H1 (cell line): Measurements from ENCODE around the gene ANO2. TPM values are rescaled to one million over a fixed set of nuclear protein-coding genes. Genes with fewer than 3 reads are reported as not detected.

Experiments
- CTCF ChIA-PET: fragments of 300-600 bp; sonication (Branson Sonifier 250); formaldehyde crosslinking; loops from one replicate; lab custom pipeline; 2021; ENCODE audit not compliant: partially characterized antibody; lab: Charles Lee
- POLR2A ChIA-PET: fragments of 300-600 bp; sonication (Branson Sonifier 250); formaldehyde crosslinking; loops from one replicate; lab custom pipeline; 2021; ENCODE audit warnings: inconsistent platforms; ENCODE audit not compliant: partially characterized antibody; lab: Charles Lee
- DNase-seq, 2 experiments: peaks; one replicate each; pipeline versions ENCODE4 v3.0.0 to v3.0.0-alpha.2; 2010 to 2022; ENCODE audit warnings: low spot score in 2 of 2, low read depth in 1 of 2, mixed read lengths in 1 of 2
- FAIRE-seq: peaks from 2 replicates; lab custom pipeline; 2011; peaks lifted over from hg19 to GRCh38; lab: Jason Lieb, UNC
- H2AFZ ChIP-seq: 2 replicates; pipeline ENCODE4 v1.8.1; 2012; ENCODE audit warnings: low read length, inconsistent platforms
- H2AK5ac ChIP-seq: 2 replicates; pipeline ENCODE4 v1.6.1; 2013; ENCODE audit warnings: low read depth, low read length
- H2BK120ac ChIP-seq: replicated peaks from 2 replicates; pipeline ENCODE3; 2013; ENCODE audit warnings: low read depth, low read length, inconsistent platforms
- H2BK12ac ChIP-seq: 2 replicates; pipeline ENCODE4 v1.6.1; 2013; ENCODE audit warnings: low read depth, low read length
- H2BK15ac ChIP-seq: 2 replicates; pipeline ENCODE4 v1.6.1; 2013; ENCODE audit warnings: low read length
- H2BK20ac ChIP-seq: 2 replicates; pipeline ENCODE4 v1.6.1; 2013; ENCODE audit warnings: low read length
- H2BK5ac ChIP-seq: 2 replicates; pipeline ENCODE4 v1.6.1; 2013; ENCODE audit warnings: low read depth, low read length
- H3K14ac ChIP-seq: 2 replicates; pipeline ENCODE4 v1.6.1; 2013; ENCODE audit warnings: inconsistent platforms; ENCODE audit not compliant: insufficient read length
- H3K18ac ChIP-seq: 2 replicates; pipeline ENCODE4 v1.6.1; 2013; ENCODE audit warnings: low read length; ENCODE audit errors: extremely low read depth
- H3K23ac ChIP-seq: 2 replicates; pipeline ENCODE4 v1.6.1; 2013; ENCODE audit warnings: inconsistent platforms; ENCODE audit not compliant: insufficient read length
- H3K23me2 ChIP-seq: 2 replicates; pipeline ENCODE4 v1.6.1; 2013; ENCODE audit warnings: low read depth, low read length
- H3K27ac ChIP-seq: 2 replicates; pipeline ENCODE4 v1.6.1; 2011; ENCODE audit warnings: low read depth, low read length, inconsistent platforms
- H3K27me3 ChIP-seq, 4 experiments: replicated peaks in 1 of 4; 1 replicate in 1 of 4; 2 replicates in 3 of 4; pipeline versions ENCODE4 v1.6.1 to v1.8.1; 2011 to 2013; ENCODE audit warnings: low read length in 3 of 4, mild to moderate bottlenecking in 3 of 4, inconsistent platforms in 2 of 4, mixed read lengths in 2 of 4, moderate library complexity in 1 of 4; ENCODE audit not compliant: control insufficient read depth in 3 of 4, insufficient read depth in 3 of 4; ENCODE audit errors: extremely low read depth in 1 of 4
- H3K36me3 ChIP-seq, 4 experiments: 2 replicates each; pipeline versions ENCODE4 v1.6.1 to v1.8.1; 2011 to 2013; ENCODE audit warnings: mild to moderate bottlenecking in 4 of 4, low read length in 3 of 4, moderate library complexity in 2 of 4, control low read depth in 1 of 4, inconsistent platforms in 1 of 4; ENCODE audit not compliant: insufficient read depth in 4 of 4, control insufficient read depth in 2 of 4
- H3K4ac ChIP-seq: replicated peaks from 2 replicates; pipeline ENCODE3; 2013; ENCODE audit warnings: low read length, low read depth, mixed read lengths, inconsistent platforms; ENCODE audit not compliant: insufficient read length
- H3K4me1 ChIP-seq, 4 experiments: replicated peaks in 1 of 4; 1 replicate in 1 of 4; 2 replicates in 3 of 4; pipeline versions ENCODE4 v1.6.1 to v1.8.1; 2011 to 2013; ENCODE audit warnings: low read length in 3 of 4, inconsistent platforms in 2 of 4, mixed read lengths in 1 of 4; ENCODE audit not compliant: insufficient read depth in 4 of 4, control insufficient read depth in 3 of 4
- H3K4me2 ChIP-seq, 2 experiments: 2 replicates each; pipeline versions ENCODE4 v1.6.1 to v1.8.1; 2011 to 2013; ENCODE audit warnings: low read depth in 2 of 2, low read length in 2 of 2, control low read depth in 1 of 2, inconsistent platforms in 1 of 2, mild to moderate bottlenecking in 1 of 2; ENCODE audit not compliant: insufficient read depth in 1 of 2
- H3K4me3 ChIP-seq, 4 experiments: fragments of 200-600, 300-600 bp in 1 of 4; sonication (generic), shearing (Covaris generic), sonication (Bioruptor Twin) in 1 of 4; 2 replicates each; pipeline versions ENCODE4 v1.5.1 to v1.8.1; 2011 to 2016; ENCODE audit warnings: low read length in 4 of 4, low read depth in 3 of 4, control low read depth in 2 of 4, inconsistent platforms in 2 of 4, mild to moderate bottlenecking in 2 of 4, mixed read lengths in 1 of 4, moderate library complexity in 1 of 4; ENCODE audit not compliant: insufficient read depth in 2 of 4; ENCODE audit errors: extremely low read depth in 1 of 4
- H3K56ac ChIP-seq: replicated peaks from 2 replicates; pipeline ENCODE3; 2013; ENCODE audit warnings: low read depth, mild to moderate bottlenecking, mixed read lengths, low read length, inconsistent platforms; ENCODE audit not compliant: insufficient read length
- H3K79me1 ChIP-seq: 2 replicates; pipeline ENCODE4 v1.6.1; 2013; ENCODE audit warnings: low read depth, low read length, control low read depth
- H3K79me2 ChIP-seq, 2 experiments: 2 replicates each; pipeline versions ENCODE4 v1.6.1 to v1.8.1; 2012 to 2013; ENCODE audit warnings: low read length in 2 of 2, mild to moderate bottlenecking in 2 of 2, inconsistent platforms in 1 of 2; ENCODE audit not compliant: insufficient read depth in 2 of 2, control insufficient read depth in 1 of 2
- H3K9ac ChIP-seq, 4 experiments: replicated peaks in 1 of 4; 1 replicate in 1 of 4; 2 replicates in 3 of 4; pipeline versions ENCODE4 v1.6.1 to v1.8.1; 2011 to 2013; ENCODE audit warnings: low read depth in 3 of 4, low read length in 3 of 4, control low read depth in 2 of 4, mild to moderate bottlenecking in 2 of 4, moderate library complexity in 2 of 4, inconsistent platforms in 1 of 4; ENCODE audit errors: extremely low read depth in 1 of 4
- H3K9me3 ChIP-seq, 2 experiments: 2 replicates each; pipeline versions ENCODE4 v1.6.1 to v1.8.1; 2012 to 2013; ENCODE audit warnings: mild to moderate bottlenecking in 2 of 2, moderate library complexity in 2 of 2, control low read depth in 1 of 2, inconsistent platforms in 1 of 2, low read depth in 1 of 2, low read length in 1 of 2, mixed read lengths in 1 of 2; ENCODE audit not compliant: insufficient read depth in 2 of 2
- H4K20me1 ChIP-seq, 2 experiments: replicated peaks in 1 of 2; 2 replicates each; pipeline versions ENCODE3 to v1.8.1; 2011 to 2013; ENCODE audit warnings: inconsistent platforms in 2 of 2, low read length in 2 of 2, mild to moderate bottlenecking in 1 of 2; ENCODE audit not compliant: insufficient read depth in 2 of 2, control insufficient read depth in 1 of 2
- H4K5ac ChIP-seq: 2 replicates; pipeline ENCODE4 v1.6.1; 2013; ENCODE audit warnings: low read length, low read depth, mixed read lengths, inconsistent platforms; ENCODE audit not compliant: insufficient read length
- H4K8ac ChIP-seq: 2 replicates; pipeline ENCODE4 v1.8.0; 2013; ENCODE audit warnings: mild to moderate bottlenecking, moderate library complexity, low read length, inconsistent platforms; ENCODE audit not compliant: insufficient read depth; ENCODE audit errors: extremely low read depth
- H4K91ac ChIP-seq: replicated peaks from 2 replicates; pipeline ENCODE3; 2013; ENCODE audit warnings: low read length, mixed read lengths, inconsistent platforms; ENCODE audit not compliant: insufficient read length
- EGR1 ChIP-seq: IDR thresholded peaks from 2 replicates; pipeline ENCODE4 v1.6.1; 2011; ENCODE audit warnings: low read depth, low read length, borderline replicate concordance
- EZH2 ChIP-seq: fragments of 200-600 bp; sonication (generic); IDR thresholded peaks from 2 replicates; pipeline ENCODE4 v1.7.1; 2012; ENCODE audit warnings: low read depth, mild to moderate bottlenecking, moderate library complexity, low read length, inconsistent platforms; ENCODE audit not compliant: severe bottlenecking
- MAFK ChIP-seq: IDR thresholded peaks from 2 replicates; pipeline ENCODE4 v1.6.1; 2012; ENCODE audit warnings: low read depth, mild to moderate bottlenecking, improper control_type of control experiment, low read length
- POLR2AphosphoS5 ChIP-seq: IDR thresholded peaks from 2 replicates; pipeline ENCODE4 v1.6.1; 2011; ENCODE audit warnings: low read depth, low read length
- SUZ12 ChIP-seq: fragments of 200-600 bp; sonication (generic); IDR thresholded peaks from 2 replicates; pipeline ENCODE4 v1.6.1; 2012; ENCODE audit warnings: mild to moderate bottlenecking, inconsistent platforms, low read length, moderate library complexity, mixed read lengths
- TBP ChIP-seq: IDR thresholded peaks from 2 replicates; pipeline ENCODE4 v1.6.1; 2011; ENCODE audit warnings: low read depth, low read length, improper control_type of control experiment
- WGBS, 2 experiments: shearing (Covaris generic) in 1 of 2; methylation state at CpG; one replicate each; pipeline versions ENCODE4 v1.1.6 to v1.1.7; 2013 to 2015; ENCODE audit warnings: low lambda C conversion rate in 2 of 2, mixed read lengths in 2 of 2, inconsistent platforms in 1 of 2, low coverage in 1 of 2, missing lambda C conversion rate in 1 of 2; ENCODE audit not compliant: insufficient replicate concordance in 2 of 2, insufficient coverage in 1 of 2, insufficient read length in 1 of 2; ENCODE audit errors: extremely low coverage in 1 of 2, missing lambda C conversion rate in 1 of 2; 5-methylcytosine and 5-hydroxymethylcytosine counted together
- polyA plus RNA-seq, 7 experiments: library from polyadenylated mRNA; depleted of rRNA in 3 of 7; stranded (reverse) in 5 of 7; unstranded in 2 of 7; fragments of >200 nt in 5 of 7; fragments of 200-250 nt in 2 of 7; gene quantifications; 1 replicate in 5 of 7; 2 replicates in 1 of 7; 4 replicates in 1 of 7; pipeline versions ENCODE4 v1.2.1 to v1.2.3, GENCODE V29; 2011 to 2013; ENCODE audit warnings: missing spikeins in 2 of 7, mixed read lengths in 2 of 7
- total RNA-seq: library from RNA; stranded (reverse); fragmentation: NEBNext Ultra II Directional; extraction: Animal tissue kit (Norgen Biotek cat#: 25700); gene quantifications from 2 replicates; pipeline ENCODE4 v1.2.1, GENCODE V29; 2021
- TF ChIP-seq, protein P1 (sequence below): IDR thresholded peaks from 2 replicates; pipeline ENCODE4 v1.6.1; 2011; ENCODE audit warnings: low read length, improper control_type of control experiment
- TF ChIP-seq, protein P2 (sequence below), 3 experiments: IDR thresholded peaks; 1 replicate in 2 of 3; 2 replicates in 1 of 3; pipeline versions ENCODE4 v1.5.1 to v1.6.1; 2011; ENCODE audit warnings: low read length in 3 of 3, mild to moderate bottlenecking in 3 of 3, inconsistent platforms in 2 of 3, low read depth in 1 of 3, moderate library complexity in 1 of 3; ENCODE audit not compliant: insufficient read depth in 1 of 3; ENCODE audit errors: control extremely low read depth in 1 of 3
- TF ChIP-seq, protein P3 (sequence below): IDR thresholded peaks from 2 replicates; pipeline ENCODE4 v1.6.1; 2012; ENCODE audit warnings: low read length, inconsistent platforms

The ANO2 gene
- total and polyA plus RNA-seq, 2 of the 8 experiments (the other 6 are each of a cell fraction or from before 2014, with no cell fraction given) = 1.9 to 5.5 TPM

GRCh38 chr12:5546616-5547015 is 398.4 kb downstream of the ANO2 start:
- Histone ChIP-seq H4K20me1 (no peaks in the 10 kb centered on the region), H3K4me1 (no peaks in the 10 kb centered on the region), H3K18ac (no peak overlapping the region), H3K27me3 (no peaks in the 10 kb centered on the region), H3K79me2 (no peaks in the 10 kb centered on the region), H3K4ac (no peak overlapping the region), H3K27ac (no peak overlapping the region), H3K36me3 (no peaks in the 10 kb centered on the region), H2BK12ac (no peak overlapping the region), H3K4me2 (no peak overlapping the region), H4K5ac (no peak overlapping the region), H2BK20ac (no peak overlapping the region), H3K9ac (no peak overlapping the region), H2AK5ac (no peak overlapping the region), H3K23ac (no peak overlapping the region), H4K91ac (no peak overlapping the region), H3K23me2 (no peaks in the 10 kb centered on the region), H2BK5ac (no peak overlapping the region), H3K56ac (no peak overlapping the region), H4K8ac (no peak overlapping the region), H3K79me1 (no peaks in the 10 kb centered on the region), H2AFZ (no peak overlapping the region), H3K9me3 (peaks cover 0 to 2% of the 10 kb centered on the region in 2 experiments; a peak in 1 of 4 replicates), H2BK15ac (no peak overlapping the region), H3K4me3 (no peak overlapping the region), H2BK120ac (no peak overlapping the region), H3K14ac (no peak overlapping the region)
- 93% methylated on average over 6 of the region's 6 CpGs; no CpG with 5 or more reads in 1 of the 2 experiments for WGBS, 2 experiments
- no peak for DNase-seq
- ChIA-PET CTCF (interaction anchor here (5.9 kb wide), 1 partner anchor 9 kb away, joined by 24 read pairs; no protein-coding TSS in a partner anchor), POLR2A (no interaction called here)
- no peak for FAIRE-seq
- no peak for TF ChIP-seq EGR1
- TF ChIP-seq, protein P1, sequence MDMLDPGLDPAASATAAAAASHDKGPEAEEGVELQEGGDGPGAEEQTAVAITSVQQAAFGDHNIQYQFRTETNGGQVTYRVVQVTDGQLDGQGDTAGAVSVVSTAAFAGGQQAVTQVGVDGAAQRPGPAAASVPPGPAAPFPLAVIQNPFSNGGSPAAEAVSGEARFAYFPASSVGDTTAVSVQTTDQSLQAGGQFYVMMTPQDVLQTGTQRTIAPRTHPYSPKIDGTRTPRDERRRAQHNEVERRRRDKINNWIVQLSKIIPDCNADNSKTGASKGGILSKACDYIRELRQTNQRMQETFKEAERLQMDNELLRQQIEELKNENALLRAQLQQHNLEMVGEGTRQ = no peak
- TF ChIP-seq, protein P2, sequence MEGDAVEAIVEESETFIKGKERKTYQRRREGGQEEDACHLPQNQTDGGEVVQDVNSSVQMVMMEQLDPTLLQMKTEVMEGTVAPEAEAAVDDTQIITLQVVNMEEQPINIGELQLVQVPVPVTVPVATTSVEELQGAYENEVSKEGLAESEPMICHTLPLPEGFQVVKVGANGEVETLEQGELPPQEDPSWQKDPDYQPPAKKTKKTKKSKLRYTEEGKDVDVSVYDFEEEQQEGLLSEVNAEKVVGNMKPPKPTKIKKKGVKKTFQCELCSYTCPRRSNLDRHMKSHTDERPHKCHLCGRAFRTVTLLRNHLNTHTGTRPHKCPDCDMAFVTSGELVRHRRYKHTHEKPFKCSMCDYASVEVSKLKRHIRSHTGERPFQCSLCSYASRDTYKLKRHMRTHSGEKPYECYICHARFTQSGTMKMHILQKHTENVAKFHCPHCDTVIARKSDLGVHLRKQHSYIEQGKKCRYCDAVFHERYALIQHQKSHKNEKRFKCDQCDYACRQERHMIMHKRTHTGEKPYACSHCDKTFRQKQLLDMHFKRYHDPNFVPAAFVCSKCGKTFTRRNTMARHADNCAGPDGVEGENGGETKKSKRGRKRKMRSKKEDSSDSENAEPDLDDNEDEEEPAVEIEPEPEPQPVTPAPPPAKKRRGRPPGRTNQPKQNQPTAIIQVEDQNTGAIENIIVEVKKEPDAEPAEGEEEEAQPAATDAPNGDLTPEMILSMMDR (IDR thresholded peaks at IDR 0.05; ENCODE audit: control extremely low read depth in 1 of 3, insufficient read depth in 1 of 3, low read depth in 1 of 3, low read length in 3 of 3) = no peak
- TF ChIP-seq POLR2AphosphoS5 = no peak
- TF ChIP-seq SUZ12 = no peak
- TF ChIP-seq EZH2 = no peak
- no peak for TF ChIP-seq TBP
- TF ChIP-seq MAFK = no peak
- TF ChIP-seq, protein P3, sequence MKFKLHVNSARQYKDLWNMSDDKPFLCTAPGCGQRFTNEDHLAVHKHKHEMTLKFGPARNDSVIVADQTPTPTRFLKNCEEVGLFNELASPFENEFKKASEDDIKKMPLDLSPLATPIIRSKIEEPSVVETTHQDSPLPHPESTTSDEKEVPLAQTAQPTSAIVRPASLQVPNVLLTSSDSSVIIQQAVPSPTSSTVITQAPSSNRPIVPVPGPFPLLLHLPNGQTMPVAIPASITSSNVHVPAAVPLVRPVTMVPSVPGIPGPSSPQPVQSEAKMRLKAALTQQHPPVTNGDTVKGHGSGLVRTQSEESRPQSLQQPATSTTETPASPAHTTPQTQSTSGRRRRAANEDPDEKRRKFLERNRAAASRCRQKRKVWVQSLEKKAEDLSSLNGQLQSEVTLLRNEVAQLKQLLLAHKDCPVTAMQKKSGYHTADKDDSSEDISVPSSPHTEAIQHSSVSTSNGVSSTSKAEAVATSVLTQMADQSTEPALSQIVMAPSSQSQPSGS = no peak
